ENCODE results near the gene RNF40.
"Not testable (repeated sequence)": the region's sequence is repeated elsewhere in the genome, so short reads cannot be mapped to it uniquely, and the experiment has no call there.

The RNF40 gene

GRCh38 chr16:30802936-30803335, 40.8 kb downstream of the RNF40 start:
- Histone ChIP-seq H3K4me1 (ENCODE audit: control insufficient read depth, insufficient read depth, low read length) (peaks cover 7% of the 10 kb centered on the region), H3K36me3 (ENCODE audit: control insufficient read depth, insufficient read depth, low read length) (no peaks in the 10 kb centered on the region), H3K27ac (ENCODE audit: low read depth, low read length) (no peak overlapping the region), H3K27me3 (ENCODE audit: control insufficient read depth, insufficient read depth, low read length) (no peaks in the 10 kb centered on the region), H3K4me3 (ENCODE audit: low read length) (no peak overlapping the region), H3K9ac (ENCODE audit: low read length) (no peak overlapping the region)

- Histone ChIP-seq H3K4me3 (ENCODE audit: low read length) (peak overlapping the region; percentile 78), H3K9ac (ENCODE audit: low read length) (peak overlapping the region; percentile 35), H3K27ac (ENCODE audit: low read depth, low read length) (no peak overlapping the region), H3K27me3 (ENCODE audit: control insufficient read depth, insufficient read depth, low read length) (no peaks in the 10 kb centered on the region), H3K36me3 (ENCODE audit: control insufficient read depth, insufficient read depth, low read length) (no peaks in the 10 kb centered on the region), H3K4me1 (ENCODE audit: control insufficient read depth, insufficient read depth, low read length) (peaks cover 7% of the 10 kb centered on the region)
These were observed 42.9 kb downstream of the RNF40 start for GRCh38 chr16:30805056-30805369.

GRCh38 chr16:30805370-30806169, 43.4 kb downstream of the RNF40 start:
- Histone ChIP-seq H3K27me3 (ENCODE audit: control insufficient read depth, insufficient read depth, low read length) (no peaks in the 10 kb centered on the region), H3K9ac (ENCODE audit: low read length) (peak overlapping the region; percentile 71), H3K4me1 (ENCODE audit: control insufficient read depth, insufficient read depth, low read length) (peaks cover 7% of the 10 kb centered on the region), H3K36me3 (ENCODE audit: control insufficient read depth, insufficient read depth, low read length) (no peaks in the 10 kb centered on the region), H3K27ac (ENCODE audit: low read depth, low read length) (peak overlapping the region; percentile 88), H3K4me3 (ENCODE audit: low read length) (peak overlapping the region; percentile 78)

- H3K4me3 ChIP-seq (ENCODE audit: low read length) = no peak overlapping the region
These were observed 46.0 kb downstream of the RNF40 start for GRCh38 chr16:30808146-30808545.

DNA sequence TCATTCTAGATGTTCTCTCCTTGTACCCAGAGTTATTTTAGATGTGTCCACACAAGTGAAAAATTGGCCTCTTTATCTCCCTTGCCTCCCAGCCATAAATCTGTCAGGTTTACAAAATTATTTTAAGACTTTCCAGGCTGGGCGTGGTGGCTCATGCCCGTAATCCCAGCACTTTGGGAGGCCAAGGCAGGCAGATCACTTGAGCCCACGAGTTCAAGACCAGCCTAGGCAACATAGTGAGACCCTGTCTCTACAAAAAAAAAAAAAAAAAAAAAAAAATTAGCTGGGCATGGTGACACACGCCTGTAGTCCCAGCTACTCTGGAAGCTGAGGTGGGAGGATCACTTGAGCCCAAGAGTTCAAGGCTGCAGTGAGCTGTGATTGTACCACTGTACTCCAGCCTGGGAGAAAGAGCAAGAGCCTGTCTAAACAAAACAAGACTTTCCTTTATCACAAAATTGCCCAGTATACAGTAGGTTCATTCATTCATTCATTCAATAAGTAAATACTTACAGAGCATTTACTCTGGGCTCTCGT, 46.8 kb downstream of the RNF40 start:
- not testable (repeated sequence) for H3K4me1 ChIP-seq (ENCODE audit: control insufficient read depth, insufficient read depth, low read length); H3K4me3 ChIP-seq (ENCODE audit: low read length); H3K27me3 ChIP-seq (ENCODE audit: control insufficient read depth, insufficient read depth, low read length); H3K9ac ChIP-seq (ENCODE audit: low read length); H3K27ac ChIP-seq (ENCODE audit: low read depth, low read length); H3K36me3 ChIP-seq (ENCODE audit: control insufficient read depth, insufficient read depth, low read length)

More at GRCh38 chr16:30808146-30808545, 46.0 kb downstream of the RNF40 start:
- peaks cover 7% of the 10 kb centered on the region for H3K4me1 ChIP-seq (ENCODE audit: control insufficient read depth, insufficient read depth, low read length)
- no peak overlapping the region for H3K9ac ChIP-seq (ENCODE audit: low read length)
- H3K27ac ChIP-seq (ENCODE audit: low read depth, low read length) = no peak overlapping the region
- no peaks in the 10 kb centered on the region for H3K27me3 ChIP-seq (ENCODE audit: control insufficient read depth, insufficient read depth, low read length)
- H3K36me3 ChIP-seq (ENCODE audit: control insufficient read depth, insufficient read depth, low read length) = no peaks in the 10 kb centered on the region

- not testable (repeated sequence) for H3K9ac ChIP-seq (ENCODE audit: low read length); H3K36me3 ChIP-seq (ENCODE audit: control insufficient read depth, insufficient read depth, low read length); H3K4me3 ChIP-seq (ENCODE audit: low read length); H3K27ac ChIP-seq (ENCODE audit: low read depth, low read length); H3K27me3 ChIP-seq (ENCODE audit: control insufficient read depth, insufficient read depth, low read length)
- peaks cover 11% of the 10 kb centered on the region for H3K4me1 ChIP-seq (ENCODE audit: control insufficient read depth, insufficient read depth, low read length)
These were observed 47.6 kb downstream of the RNF40 start for GRCh38 chr16:30809675-30810074.

DNA sequence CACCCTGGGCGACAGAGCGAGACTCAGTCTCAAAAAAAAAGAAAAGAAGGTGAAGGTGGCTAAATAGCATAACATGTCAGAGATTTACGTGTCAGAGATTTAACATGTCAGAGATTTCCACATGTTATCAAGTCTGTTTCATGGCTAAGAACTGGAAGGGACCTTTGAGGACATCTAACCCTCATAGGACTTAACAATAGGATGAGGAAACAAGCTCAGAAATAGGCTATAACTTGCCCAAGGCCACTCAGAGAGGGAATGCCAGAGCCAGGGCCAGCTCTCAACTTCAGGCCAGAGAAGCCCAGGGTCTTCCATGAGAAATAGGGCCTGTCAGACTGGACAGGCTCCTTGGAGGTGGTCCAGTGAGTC, 51.7 kb downstream of the RNF40 start:
- peak overlapping the region; percentile 84 for H3K4me3 ChIP-seq (ENCODE audit: low read length)
- H3K4me1 ChIP-seq (ENCODE audit: control insufficient read depth, insufficient read depth, low read length) = peaks cover 4% of the 10 kb centered on the region
- H3K9ac ChIP-seq (ENCODE audit: low read length) = peak overlapping the region; percentile 78
- no peaks in the 10 kb centered on the region for H3K36me3 ChIP-seq (ENCODE audit: control insufficient read depth, insufficient read depth, low read length)
- H3K27ac ChIP-seq (ENCODE audit: low read depth, low read length) = peak overlapping the region; percentile 62
- no peaks in the 10 kb centered on the region for H3K27me3 ChIP-seq (ENCODE audit: control insufficient read depth, insufficient read depth, low read length)

DNA sequence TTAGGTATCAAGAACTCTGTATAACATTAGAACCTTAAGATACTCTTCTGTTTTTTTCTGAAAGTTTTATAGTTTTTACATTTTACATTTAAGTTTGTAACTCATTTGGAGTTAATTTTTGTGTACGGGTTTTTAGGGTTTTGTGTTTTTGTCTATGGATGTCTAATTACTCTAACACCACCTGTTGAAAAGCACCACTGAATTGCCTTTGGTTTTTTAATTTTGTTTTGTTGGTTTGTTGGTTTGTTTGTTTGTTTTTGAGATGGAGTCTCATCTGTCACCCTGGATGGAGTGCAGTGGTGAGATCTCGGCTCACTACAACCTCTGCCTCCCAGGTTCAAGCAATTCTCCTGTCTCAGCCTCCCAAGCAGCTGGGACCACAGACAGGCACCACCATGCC, 54.6 kb downstream of the RNF40 start:
- Histone ChIP-seq H3K27ac (ENCODE audit: low read depth, low read length) (no peak overlapping the region), H3K4me3 (ENCODE audit: low read length) (no peak overlapping the region), H3K27me3 (ENCODE audit: control insufficient read depth, insufficient read depth, low read length) (no peaks in the 10 kb centered on the region), H3K36me3 (ENCODE audit: control insufficient read depth, insufficient read depth, low read length) (no peaks in the 10 kb centered on the region), H3K4me1 (ENCODE audit: control insufficient read depth, insufficient read depth, low read length) (peaks cover 4% of the 10 kb centered on the region), H3K9ac (ENCODE audit: low read length) (no peak overlapping the region)

- Histone ChIP-seq H3K27me3 (ENCODE audit: control insufficient read depth, insufficient read depth, low read length) (no peaks in the 10 kb centered on the region), H3K9ac (ENCODE audit: low read length) (no peak overlapping the region), H3K36me3 (ENCODE audit: control insufficient read depth, insufficient read depth, low read length) (no peaks in the 10 kb centered on the region), H3K27ac (ENCODE audit: low read depth, low read length) (no peak overlapping the region), H3K4me3 (ENCODE audit: low read length) (no peak overlapping the region), H3K4me1 (ENCODE audit: control insufficient read depth, insufficient read depth, low read length) (no peaks in the 10 kb centered on the region)
These were observed 58.9 kb downstream of the RNF40 start for GRCh38 chr16:30820952-30821421.

- H3K4me3 ChIP-seq (ENCODE audit: low read length); H3K36me3 ChIP-seq (ENCODE audit: control insufficient read depth, insufficient read depth, low read length); H3K9ac ChIP-seq (ENCODE audit: low read length); H3K27ac ChIP-seq (ENCODE audit: low read depth, low read length); H3K4me1 ChIP-seq (ENCODE audit: control insufficient read depth, insufficient read depth, low read length); H3K27me3 ChIP-seq (ENCODE audit: control insufficient read depth, insufficient read depth, low read length): not testable (repeated sequence)
These were observed 59.3 kb downstream of the RNF40 start for GRCh38 chr16:30821441-30821840.

DNA sequence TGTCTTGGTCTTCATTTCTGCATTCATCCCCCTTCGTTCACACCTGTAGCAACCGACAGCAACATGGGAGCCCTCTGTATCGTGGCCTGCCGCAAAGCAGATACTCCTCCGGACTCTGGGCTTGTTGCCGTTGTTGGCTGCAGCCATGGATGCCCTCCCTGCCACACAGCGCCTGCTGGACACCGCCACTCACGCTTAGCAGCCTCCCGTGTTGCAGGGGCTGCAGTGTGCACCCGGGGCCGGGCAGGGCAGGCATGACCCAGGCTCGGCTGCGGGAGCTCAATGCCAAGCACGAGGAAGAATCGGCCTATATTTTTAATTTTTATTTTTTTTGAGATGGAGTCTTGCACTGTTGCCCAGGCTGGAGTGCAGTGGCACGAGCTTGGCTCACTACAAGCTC, 59.8 kb downstream of the RNF40 start:
- Histone ChIP-seq H3K4me1 (ENCODE audit: control insufficient read depth, insufficient read depth, low read length) (no peaks in the 10 kb centered on the region), H3K9ac (ENCODE audit: low read length) (no peak overlapping the region), H3K27ac (ENCODE audit: low read depth, low read length) (no peak overlapping the region), H3K27me3 (ENCODE audit: control insufficient read depth, insufficient read depth, low read length) (no peaks in the 10 kb centered on the region), H3K4me3 (ENCODE audit: low read length) (no peak overlapping the region), H3K36me3 (ENCODE audit: control insufficient read depth, insufficient read depth, low read length) (no peaks in the 10 kb centered on the region)

Measured in rectal smooth muscle tissue (tissue), 1 donor.